Endothelial cell of umbilical vein (primary cell): Measurements from ENCODE around the gene C14orf119. TPM values are rescaled to one million over a fixed set of nuclear protein-coding genes. Genes with fewer than 3 reads are reported as not detected.
A peak's percentile ranks its signal among the peaks of the same experiment; 100 is the strongest.

Source experiments
- BruUV-seq: library from RNA; stranded (reverse); fragments of 400-500 nt; replicated peaks from 2 replicates; lab custom pipeline; 2021; lab: Mats Ljungman, UMichigan
- CTCF ChIA-PET: fragments of 300-600, 350-600 bp; sonication (Branson Sonifier 250); formaldehyde crosslinking; loops from one replicate; lab custom pipeline; 2021; ENCODE audit warnings: antibody characterized with exemption, inconsistent platforms; lab: Charles Lee
- POLR2A ChIA-PET: fragments of 300-600, 350-600 bp; sonication (Branson Sonifier 250); formaldehyde crosslinking; loops from one replicate; lab custom pipeline; 2021; ENCODE audit warnings: antibody characterized with exemption, inconsistent platforms; lab: Charles Lee
- DNase-seq: peaks from one replicate; pipeline ENCODE4 v3.0.0-alpha.2; 2011; ENCODE audit warnings: low read depth, low spot score
- FAIRE-seq: peaks from 2 replicates; lab custom pipeline; 2011; peaks lifted over from hg19 to GRCh38; lab: Jason Lieb, UNC
- H2AFZ ChIP-seq: 2 replicates; pipeline ENCODE4 v1.6.0; 2012; ENCODE audit warnings: low read depth, low read length, control low read depth, inconsistent platforms
- H3K27ac ChIP-seq: 2 replicates; pipeline ENCODE4 v1.5.1; 2011; ENCODE audit warnings: low read depth, mild to moderate bottlenecking, control low read depth, low read length, moderate library complexity; ENCODE audit not compliant: insufficient read depth
- H3K27me3 ChIP-seq, 2 experiments: 2 replicates each; pipeline versions ENCODE4 v1.6.0 to v1.6.1; 2011; ENCODE audit warnings: low read length in 2 of 2, mixed read lengths in 1 of 2; ENCODE audit not compliant: control insufficient read depth in 2 of 2, insufficient read depth in 2 of 2
- H3K36me3 ChIP-seq, 2 experiments: 2 replicates in 1 of 2; 3 replicates in 1 of 2; pipeline ENCODE4 v1.5.1; 2011; ENCODE audit warnings: low read length in 2 of 2, mild to moderate bottlenecking in 1 of 2, moderate library complexity in 1 of 2; ENCODE audit not compliant: control insufficient read depth in 2 of 2, insufficient read depth in 2 of 2; ENCODE audit errors: extremely low read depth in 1 of 2
- H3K4me1 ChIP-seq: 3 replicates; pipeline ENCODE4 v1.5.1; 2011; ENCODE audit warnings: mild to moderate bottlenecking, low read length; ENCODE audit not compliant: control insufficient read depth, insufficient read depth; ENCODE audit errors: extremely low read depth
- H3K4me2 ChIP-seq: 2 replicates; pipeline ENCODE4 v1.6.1; 2011; ENCODE audit warnings: low read length, control low read depth, mixed read lengths; ENCODE audit not compliant: insufficient read depth
- H3K4me3 ChIP-seq, 3 experiments: fragments of 200-600 bp in 1 of 3; sonication (generic), shearing (Covaris generic) in 1 of 3; replicated peaks in 1 of 3; 2 replicates each; pipeline ENCODE4 v1.5.1; 2011 to 2016; ENCODE audit warnings: control low read depth in 3 of 3, low read length in 3 of 3, mild to moderate bottlenecking in 2 of 3, inconsistent platforms in 1 of 3, low read depth in 1 of 3, moderate library complexity in 1 of 3; ENCODE audit not compliant: insufficient read depth in 1 of 3
- H3K79me2 ChIP-seq: 2 replicates; pipeline ENCODE4 v1.6.0; 2012; ENCODE audit warnings: low read length, inconsistent platforms; ENCODE audit not compliant: control insufficient read depth, insufficient read depth
- H3K9ac ChIP-seq: replicated peaks from 2 replicates; pipeline ENCODE3; 2011; ENCODE audit warnings: low read length, control low read depth; ENCODE audit not compliant: insufficient read depth; ENCODE audit errors: extremely low read depth
- H3K9me1 ChIP-seq: replicated peaks from 3 replicates; pipeline ENCODE4 v1.6.0; 2011; ENCODE audit warnings: mild to moderate bottlenecking, low read length; ENCODE audit not compliant: control insufficient read depth, insufficient read depth; ENCODE audit errors: extremely low read depth
- H3K9me3 ChIP-seq: replicated peaks from 2 replicates; pipeline ENCODE4 v1.5.1; 2012; ENCODE audit warnings: low read length, inconsistent platforms; ENCODE audit not compliant: control insufficient read depth, insufficient read depth
- H4K20me1 ChIP-seq: replicated peaks from 2 replicates; pipeline ENCODE3; 2011; ENCODE audit warnings: mild to moderate bottlenecking, low read length; ENCODE audit not compliant: control insufficient read depth, insufficient read depth; ENCODE audit errors: extremely low read depth
- POLR2AphosphoS5 ChIP-seq: IDR thresholded peaks from 2 replicates; pipeline ENCODE4 v1.6.1; 2012; ENCODE audit warnings: low read depth, mild to moderate bottlenecking, control low read depth, low read length, moderate library complexity; ENCODE audit not compliant: insufficient read depth
- dilution Hi-C: fragments of 300-500 bp; cut with MboI; formaldehyde crosslinking; loops from one replicate; pipeline ENCODE4 v1.15.0; 2019; ENCODE audit warnings: low sequenced_read_pairs; ENCODE audit not compliant: extremely low pct_ligation_motif_present
- intact Hi-C: fragments of 100-400 bp; cut with micrococcal nuclease; formaldehyde crosslinking; loops from one replicate; pipeline ENCODE4 v1.10.0; 2022
- polyA plus RNA-seq, 4 experiments: library from polyadenylated mRNA; depleted of rRNA in 3 of 4; stranded (reverse) in 3 of 4; unstranded in 1 of 4; fragments of >200 nt; gene quantifications; 2 replicates each; pipeline versions ENCODE4 v1.2.1 to v1.2.3, GENCODE V29; 2011 to 2012; ENCODE audit warnings: missing spikeins in 1 of 4
- total RNA-seq: library from RNA; stranded (reverse); gene quantifications from 2 replicates; pipeline ENCODE4 v1.2.3, GENCODE V29; 2021
- TF ChIP-seq, protein P1 (sequence below), 2 donors: IDR thresholded peaks; 1 replicate in 1 of 2; 2 replicates in 1 of 2; pipeline ENCODE4 v1.5.1; 2011; ENCODE audit warnings: low read length in 2 of 2, mild to moderate bottlenecking in 2 of 2, moderate library complexity in 2 of 2, control low read depth in 1 of 2, inconsistent platforms in 1 of 2, low read depth in 1 of 2; ENCODE audit not compliant: insufficient read depth in 1 of 2; ENCODE audit errors: extremely low read depth in 1 of 2

Gene C14orf119
- total and polyA plus RNA-seq, 2 donors (not counting 3 experiments of a cell fraction or from before 2014, with no cell fraction given), result 58.3 to 60.5 TPM

DNA sequence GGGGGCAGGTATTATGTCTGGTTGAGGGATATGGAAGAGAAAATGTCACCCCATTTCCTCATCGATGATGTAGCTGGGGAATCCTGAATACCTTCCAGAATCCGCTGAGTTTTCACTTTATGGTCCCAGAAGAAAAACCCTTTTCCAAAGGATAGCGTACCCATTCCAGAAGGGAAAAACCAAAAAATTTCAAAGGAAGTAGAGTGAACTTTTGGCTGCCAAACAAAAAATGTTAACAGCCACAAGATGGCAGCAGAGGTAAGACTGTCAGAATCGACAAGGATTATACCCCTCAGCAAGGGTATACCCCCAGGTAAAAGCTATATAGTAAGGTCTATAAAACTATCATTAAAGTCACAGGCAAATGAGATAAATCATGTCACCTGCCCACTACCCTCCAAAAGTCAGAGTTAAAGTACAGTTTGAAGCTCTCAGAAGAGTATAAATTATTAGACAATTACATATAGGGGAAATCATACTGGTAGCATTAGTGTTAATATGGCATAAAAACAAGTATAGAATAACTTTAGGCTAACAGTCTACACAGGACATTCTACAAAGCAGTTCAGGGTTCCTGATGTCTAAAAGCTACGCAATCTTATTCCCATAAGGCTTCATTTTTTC lies 18.4 kb upstream of the C14orf119 start:
- peaks cover 27% of the 10 kb centered on the region for H3K4me1 ChIP-seq
- peak; percentile 49 for DNase-seq
- POLR2A ChIA-PET, result no interaction called here

More for the DNA sequence above, 18.4 kb upstream of the C14orf119 start:
- Histone ChIP-seq H3K9me1 (no peaks in the 10 kb centered on the region), H3K27ac (no peak overlapping the region), H2AFZ (no peak overlapping the region), H3K4me2 (no peak overlapping the region), H3K79me2 (peaks cover 8% of the 10 kb centered on the region), H3K4me3 (no peak overlapping the region), H3K9me3 (no peaks in the 10 kb centered on the region), H3K27me3 (no peaks in the 10 kb centered on the region), H3K36me3 (peaks cover 40 to 46% of the 10 kb centered on the region in 2 experiments), H3K9ac (no peak overlapping the region), H4K20me1 (no peaks in the 10 kb centered on the region)
- no TSS peak for BruUV-seq
- no peak for FAIRE-seq
- TF ChIP-seq POLR2AphosphoS5, result no peak
- TF ChIP-seq, protein P1, sequence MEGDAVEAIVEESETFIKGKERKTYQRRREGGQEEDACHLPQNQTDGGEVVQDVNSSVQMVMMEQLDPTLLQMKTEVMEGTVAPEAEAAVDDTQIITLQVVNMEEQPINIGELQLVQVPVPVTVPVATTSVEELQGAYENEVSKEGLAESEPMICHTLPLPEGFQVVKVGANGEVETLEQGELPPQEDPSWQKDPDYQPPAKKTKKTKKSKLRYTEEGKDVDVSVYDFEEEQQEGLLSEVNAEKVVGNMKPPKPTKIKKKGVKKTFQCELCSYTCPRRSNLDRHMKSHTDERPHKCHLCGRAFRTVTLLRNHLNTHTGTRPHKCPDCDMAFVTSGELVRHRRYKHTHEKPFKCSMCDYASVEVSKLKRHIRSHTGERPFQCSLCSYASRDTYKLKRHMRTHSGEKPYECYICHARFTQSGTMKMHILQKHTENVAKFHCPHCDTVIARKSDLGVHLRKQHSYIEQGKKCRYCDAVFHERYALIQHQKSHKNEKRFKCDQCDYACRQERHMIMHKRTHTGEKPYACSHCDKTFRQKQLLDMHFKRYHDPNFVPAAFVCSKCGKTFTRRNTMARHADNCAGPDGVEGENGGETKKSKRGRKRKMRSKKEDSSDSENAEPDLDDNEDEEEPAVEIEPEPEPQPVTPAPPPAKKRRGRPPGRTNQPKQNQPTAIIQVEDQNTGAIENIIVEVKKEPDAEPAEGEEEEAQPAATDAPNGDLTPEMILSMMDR (IDR thresholded peaks at IDR 0.05; ENCODE audit: extremely low read depth in 1 of 2, insufficient read depth in 1 of 2, low read depth in 1 of 2, low read length in 2 of 2), result peak; percentile 46 to 53
- CTCF ChIA-PET, result interaction anchor here (0.5 to 5.1 kb wide), 25 partner anchors 8 to 229 kb away, joined by 3 to 88 read pairs (median 6); partner anchors contain the start of genes ACIN1, BCL2L2, C14orf119 and CDH24
- intact Hi-C loops, result loop anchor here (1.0 kb wide), 2 partner anchors 32 to 110 kb away; no protein-coding TSS in a partner anchor
- dilution Hi-C loops, result no loop called here
